NCI-H526 (cell line): Measurements from ENCODE around the gene KCNMA1.

ENCODE experiments used
- DNase-seq, 2 experiments: peaks; one replicate each; lab custom pipeline; 2025; lab: John Stamatoyannopoulos, UW

The KCNMA1 gene

GRCh38 chr10:76830218-76830617, 807.4 kb downstream of the KCNMA1 start:
- no peak for DNase-seq

- no peak for DNase-seq
Measured at GRCh38 chr10:76829724-76830123, 807.9 kb downstream of the KCNMA1 start.
